Endodermal cell (in vitro differentiated cells): Measurements from ENCODE around the gene GPRIN2. TPM values are rescaled to one million over a fixed set of nuclear protein-coding genes. Genes with fewer than 3 reads are reported as not detected.
A peak's percentile ranks its signal among the peaks of the same experiment; 100 is the strongest.
"Not testable (repeated sequence)": the region's sequence is repeated elsewhere in the genome, so short reads cannot be mapped to it uniquely, and the experiment has no call there.

Experiments used
- DNase-seq: peaks from one replicate; pipeline ENCODE4 v3.0.0-alpha.2; 2017
- H3K27ac ChIP-seq: 2 replicates; pipeline ENCODE4 v1.5.1; 2013; ENCODE audit warnings: mild to moderate bottlenecking, low read depth, low read length, moderate library complexity
- H3K27me3 ChIP-seq: 2 replicates; pipeline ENCODE4 v1.6.1; 2013; ENCODE audit warnings: mild to moderate bottlenecking, low read length, moderate library complexity; ENCODE audit not compliant: insufficient read depth, control insufficient read depth, poor library complexity, severe bottlenecking
- H3K36me3 ChIP-seq: 2 replicates; pipeline ENCODE4 v1.7.0; 2013; ENCODE audit warnings: mild to moderate bottlenecking, low read length, moderate library complexity; ENCODE audit not compliant: control insufficient read depth, insufficient read depth
- H3K4me1 ChIP-seq: one replicate; pipeline ENCODE4 v1.7.0; 2013; ENCODE audit warnings: low read length; ENCODE audit not compliant: control insufficient read depth, insufficient read depth
- H3K4me3 ChIP-seq: 2 replicates; pipeline ENCODE4 v1.5.1; 2013; ENCODE audit warnings: mild to moderate bottlenecking, low read length, moderate library complexity
- H3K9ac ChIP-seq: 2 replicates; pipeline ENCODE4 v1.6.1; 2013; ENCODE audit warnings: mild to moderate bottlenecking, low read length, moderate library complexity; ENCODE audit not compliant: poor library complexity, severe bottlenecking; ENCODE audit errors: extremely low read depth
- H3K9me3 ChIP-seq: 2 replicates; pipeline ENCODE4 v1.6.1; 2013; ENCODE audit warnings: mild to moderate bottlenecking, low read length, moderate library complexity; ENCODE audit not compliant: control insufficient read depth
- H3K27ac Mint-ChIP-seq: 2 replicates; pipeline ENCODE4 v1.8.0; 2020; ENCODE audit warnings: mixed read lengths
- H3K27me3 Mint-ChIP-seq: 2 replicates; pipeline ENCODE4 v1.8.0; 2021; ENCODE audit warnings: mild to moderate bottlenecking, mixed read lengths; ENCODE audit not compliant: insufficient read depth
- H3K36me3 Mint-ChIP-seq: 2 replicates; pipeline ENCODE4 v1.8.0; 2020; ENCODE audit warnings: low read depth, mixed read lengths
- H3K4me1 Mint-ChIP-seq: 2 replicates; pipeline ENCODE4 v1.8.0; 2020; ENCODE audit warnings: mixed read lengths
- H3K4me3 Mint-ChIP-seq: 2 replicates; pipeline ENCODE4 v1.8.0; 2020; ENCODE audit warnings: mild to moderate bottlenecking, moderate library complexity, mixed read lengths
- H3K9me3 Mint-ChIP-seq: 2 replicates; pipeline ENCODE4 v1.8.0; 2020; ENCODE audit warnings: mild to moderate bottlenecking, mixed read lengths
- WGBS, 2 experiments: methylation state at CpG; one replicate each; pipeline versions ENCODE4 v1.1.5 to v1.1.7; 2013; ENCODE audit warnings: missing lambda C conversion rate in 2 of 2, mixed read lengths in 1 of 2; ENCODE audit not compliant: insufficient coverage in 1 of 2, insufficient read length in 1 of 2; 5-methylcytosine and 5-hydroxymethylcytosine counted together
- total RNA-seq, 2 donors: library from RNA; stranded (reverse); fragmentation: NEBNext Ultra II Directional in 1 of 2; extraction: Animal tissue kit (Norgen Biotek cat#: 25700) in 1 of 2; gene quantifications; 2 replicates in 1 of 2; 3 replicates in 1 of 2; pipeline ENCODE4 v1.2.1, GENCODE V29; 2021

Gene GPRIN2
- total RNA-seq, 2 donors from 2014 or later, result 16.1 to 25.2 TPM

GRCh38 chr10:46582568-46582967, 26.1 kb upstream of the GPRIN2 start:
- not testable (repeated sequence) for H3K4me3 ChIP-seq, H3K27me3 Mint-ChIP-seq, H3K27me3 ChIP-seq, H3K9me3 ChIP-seq, H3K4me3 Mint-ChIP-seq, H3K9me3 Mint-ChIP-seq, H3K36me3 Mint-ChIP-seq, H3K4me1 Mint-ChIP-seq, H3K27ac ChIP-seq, H3K36me3 ChIP-seq, H3K27ac Mint-ChIP-seq, DNase-seq, H3K9ac ChIP-seq, H3K4me1 ChIP-seq
- WGBS, 2 experiments, result no CpG with 5 or more reads among the region's 11 CpGs

GRCh38 chr10:46581997-46582396, 25.5 kb upstream of the GPRIN2 start:
- not testable (repeated sequence) for H3K27ac Mint-ChIP-seq, H3K9ac ChIP-seq, H3K27ac ChIP-seq, H3K4me1 ChIP-seq, H3K9me3 Mint-ChIP-seq, H3K36me3 Mint-ChIP-seq, H3K4me3 Mint-ChIP-seq, DNase-seq, H3K36me3 ChIP-seq, H3K9me3 ChIP-seq, H3K4me3 ChIP-seq, H3K4me1 Mint-ChIP-seq, H3K27me3 ChIP-seq, H3K27me3 Mint-ChIP-seq
- 95% methylated on average over 5 of the region's 12 CpGs; no CpG with 5 or more reads in 1 of the 2 experiments for WGBS, 2 experiments

GRCh38 chr10:46579378-46579777, 22.9 kb upstream of the GPRIN2 start:
- not testable (repeated sequence) for H3K4me3 Mint-ChIP-seq, H3K27ac ChIP-seq, H3K36me3 ChIP-seq, H3K4me3 ChIP-seq, H3K27me3 Mint-ChIP-seq, H3K9me3 Mint-ChIP-seq, DNase-seq, H3K36me3 Mint-ChIP-seq, H3K27me3 ChIP-seq, H3K9me3 ChIP-seq, H3K4me1 Mint-ChIP-seq, H3K27ac Mint-ChIP-seq, H3K9ac ChIP-seq, H3K4me1 ChIP-seq
- no CpG with 5 or more reads among the region's 21 CpGs for WGBS, 2 experiments

DNA sequence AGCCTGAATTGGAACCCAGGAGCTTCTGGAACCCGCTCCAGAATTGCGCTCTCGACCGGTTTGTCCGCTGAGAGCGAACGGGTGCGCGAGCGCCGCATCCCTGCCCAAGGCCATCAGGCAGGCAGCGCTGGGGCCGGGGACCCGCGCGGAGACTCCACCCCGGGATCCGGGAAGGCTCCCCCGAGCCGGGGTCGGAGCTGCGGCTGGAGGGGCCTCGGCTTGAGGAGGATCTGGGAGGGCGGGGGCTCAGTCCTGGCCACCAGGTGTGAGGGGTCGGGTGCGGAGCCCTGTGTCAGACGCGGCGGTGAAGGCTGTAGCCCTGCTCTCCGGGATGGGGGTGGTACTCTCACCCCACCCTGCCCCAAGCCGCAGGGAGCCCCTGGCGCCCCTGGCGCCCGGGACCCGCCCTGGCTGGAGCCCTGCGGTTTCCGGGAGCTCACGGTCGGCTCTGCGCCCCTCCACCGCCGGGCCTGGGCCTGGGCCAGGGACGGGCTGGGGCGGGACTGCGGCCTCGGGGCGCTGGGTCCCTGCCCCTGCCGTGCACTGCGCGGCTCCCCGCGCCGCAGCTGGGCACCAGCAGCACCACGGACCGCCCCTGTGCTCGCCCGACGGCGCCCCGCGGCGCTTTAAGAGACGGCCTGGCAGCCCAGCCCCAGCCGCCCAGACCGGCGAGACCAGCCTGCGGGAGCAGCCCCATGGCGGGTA, 22.2 kb upstream of the GPRIN2 start, which contains the start of gene SYT15:
Gene SYT15 (plus strand): TSS at position 655 of the 705 bp plus-strand sequence. CDS start 41 bp downstream, at position 696.
- H3K9ac ChIP-seq, H3K4me1 Mint-ChIP-seq, H3K9me3 Mint-ChIP-seq, H3K36me3 ChIP-seq, H3K9me3 ChIP-seq, H3K4me1 ChIP-seq, H3K4me3 ChIP-seq, H3K27me3 ChIP-seq, H3K27me3 Mint-ChIP-seq, H3K4me3 Mint-ChIP-seq, H3K36me3 Mint-ChIP-seq, H3K27ac Mint-ChIP-seq, H3K27ac ChIP-seq: not testable (repeated sequence)
- WGBS, 2 experiments, result 5% methylated on average over 27 of the region's 68 CpGs; no CpG with 5 or more reads in 1 of the 2 experiments
- DNase-seq, result peak; percentile 24

DNA sequence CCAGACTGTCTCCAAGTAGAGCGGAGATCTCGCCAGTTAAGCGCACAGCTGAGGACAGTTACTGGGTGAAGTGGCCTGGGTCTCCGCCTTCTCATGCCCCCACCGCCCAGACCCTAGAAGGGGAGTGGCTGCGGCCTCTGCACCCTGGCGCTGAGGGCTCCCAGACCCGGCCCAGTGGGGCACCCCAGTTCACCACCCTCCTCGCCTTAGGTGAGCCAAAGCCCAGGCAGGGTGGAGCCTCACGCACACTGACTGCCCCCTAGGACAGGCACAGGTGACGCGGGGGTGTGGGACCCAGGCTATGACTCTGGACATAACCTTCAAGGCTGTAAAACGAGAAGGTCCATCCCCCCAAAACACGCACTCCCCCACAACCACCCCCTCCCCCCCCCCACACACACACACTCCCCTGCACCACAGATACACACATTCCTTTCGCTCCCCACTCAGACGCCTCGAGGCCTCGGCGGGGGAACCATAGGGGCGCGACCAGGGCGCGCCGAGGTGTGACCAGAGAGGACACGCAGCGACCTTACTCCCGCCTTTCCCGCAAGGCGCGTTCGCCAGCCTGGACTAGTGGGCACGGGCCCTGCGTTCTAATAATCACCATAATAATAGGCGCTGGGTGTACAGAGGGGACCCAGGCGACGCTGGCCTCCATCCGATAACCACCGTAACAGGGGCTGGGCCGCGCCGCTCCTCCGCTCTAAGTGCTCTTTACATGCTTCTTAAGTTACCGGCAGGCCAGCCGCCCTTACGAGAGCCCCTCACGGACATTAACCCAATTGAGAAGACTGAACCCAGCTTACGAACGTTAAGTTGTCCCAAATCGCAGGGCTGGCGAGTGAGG, 21.4 kb upstream of the GPRIN2 start:
- not testable (repeated sequence) for H3K27me3 ChIP-seq, H3K4me1 ChIP-seq, H3K27ac Mint-ChIP-seq, H3K9me3 Mint-ChIP-seq, H3K4me1 Mint-ChIP-seq, H3K36me3 ChIP-seq, H3K27ac ChIP-seq, H3K4me3 ChIP-seq, H3K9me3 ChIP-seq, H3K4me3 Mint-ChIP-seq, H3K36me3 Mint-ChIP-seq, H3K27me3 Mint-ChIP-seq, H3K9ac ChIP-seq
- peak; percentile 43 for DNase-seq
- 63% methylated on average over 26 of the region's 50 CpGs; no CpG with 5 or more reads in 1 of the 2 experiments for WGBS, 2 experiments

- H3K36me3 Mint-ChIP-seq, H3K4me1 Mint-ChIP-seq, H3K4me3 Mint-ChIP-seq, H3K4me3 ChIP-seq, H3K9ac ChIP-seq, H3K9me3 Mint-ChIP-seq, H3K9me3 ChIP-seq, H3K27me3 Mint-ChIP-seq, H3K36me3 ChIP-seq, H3K4me1 ChIP-seq, H3K27ac ChIP-seq, H3K27ac Mint-ChIP-seq, H3K27me3 ChIP-seq: not testable (repeated sequence)
- DNase-seq, result peak; percentile 50
- 72% methylated on average over 2 of the region's 4 CpGs; no CpG with 5 or more reads in 1 of the 2 experiments for WGBS, 2 experiments
Observed at GRCh38 chr10:46573884-46574283, 17.4 kb upstream of the GPRIN2 start.
